ENCODE results near the gene MOV10L1.
"Not testable (repeated sequence)": the region's sequence is repeated elsewhere in the genome, so short reads cannot be mapped to it uniquely, and the experiment has no call there.

MOV10L1 gene

DNA sequence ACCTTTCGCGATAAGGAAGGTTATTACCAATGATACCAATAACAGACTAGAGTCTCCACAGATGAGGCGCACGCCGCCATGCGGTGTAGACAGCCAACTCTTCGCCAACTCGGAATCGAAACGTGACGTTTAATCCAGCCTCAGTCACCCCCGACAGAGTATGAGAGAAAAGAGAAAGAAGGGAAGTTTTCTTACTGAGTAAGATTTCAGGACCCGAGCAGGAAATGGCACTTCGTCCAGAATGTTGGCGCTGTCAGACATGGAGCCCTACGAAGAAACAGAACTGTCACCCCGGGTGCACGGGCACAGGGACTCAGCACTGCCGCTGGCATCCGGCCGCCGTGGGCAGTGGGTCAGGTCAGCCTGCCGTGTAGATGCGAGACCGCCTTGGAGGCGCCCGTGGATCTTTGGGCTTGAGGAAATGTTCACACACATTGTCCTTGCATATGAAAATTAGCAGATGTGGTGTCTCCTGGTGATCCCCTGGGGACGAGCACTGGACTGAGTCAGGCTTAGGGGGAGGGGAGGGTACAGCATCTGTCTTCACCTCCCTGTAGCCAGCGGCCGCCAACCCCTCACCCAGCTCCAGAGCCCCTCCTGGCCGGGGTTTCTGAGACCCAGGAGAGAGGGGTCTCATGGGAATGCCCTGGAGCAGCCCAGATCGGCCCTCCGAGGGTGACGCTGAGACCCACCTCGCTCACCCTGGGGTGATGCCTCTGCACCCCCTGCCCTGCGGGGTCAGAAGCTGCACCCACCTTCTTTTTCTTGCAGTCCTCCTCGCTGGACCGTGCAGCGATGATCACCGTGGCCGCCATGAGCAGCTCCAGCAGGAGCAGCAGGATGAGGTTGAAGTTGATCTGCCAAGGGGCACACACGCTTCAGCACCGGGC is 12.9 kb upstream of the MOV10L1 start:
- DNase-seq (ENCODE audit: low read depth in 1 of 2, low spot score in 1 of 2), result no peak

GRCh38 chr22:50078246-50078645 is 11.6 kb upstream of the MOV10L1 start:
- no peak for DNase-seq (ENCODE audit: low read depth in 1 of 2, low spot score in 1 of 2)

DNA sequence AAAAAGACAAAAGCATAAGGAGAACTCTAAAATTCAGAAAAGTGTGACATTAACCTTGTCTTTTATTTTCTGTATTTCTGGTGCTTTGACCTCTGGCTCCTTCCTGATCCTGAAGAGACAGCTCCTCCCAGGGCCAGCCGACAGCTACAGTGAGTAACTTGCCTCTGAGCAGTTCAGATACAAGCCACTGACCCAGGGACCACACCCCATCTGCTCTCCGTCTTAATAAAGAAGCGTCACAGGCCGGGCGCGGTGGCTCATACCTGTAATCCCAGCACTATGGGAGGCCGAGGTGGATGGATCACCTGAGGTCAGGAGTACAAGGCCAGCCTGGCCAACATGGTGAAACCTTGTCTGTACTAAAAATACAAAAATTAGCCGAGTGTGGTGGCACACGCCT is 11.0 kb upstream of the MOV10L1 start:
- no peak for DNase-seq (ENCODE audit: low read depth in 1 of 2, low spot score in 1 of 2)

DNA sequence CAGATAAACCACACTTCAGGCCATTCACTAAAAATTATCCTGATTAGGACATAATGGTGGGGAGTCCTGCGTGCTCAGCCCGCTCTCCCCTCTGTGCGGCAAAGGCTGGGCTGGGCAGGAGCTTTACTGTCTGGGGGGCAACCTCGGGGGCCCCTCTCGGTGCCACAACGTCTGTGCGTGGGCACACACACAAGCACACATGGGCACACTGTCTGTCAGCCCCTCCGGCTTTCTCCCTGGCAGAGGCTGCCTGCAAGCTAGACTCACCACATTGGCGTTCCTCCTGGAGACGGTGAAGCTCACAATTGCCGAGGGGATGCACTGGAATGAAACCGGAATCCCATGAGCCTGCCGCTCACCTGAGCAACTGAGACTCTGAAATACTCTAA is 9.7 kb upstream of the MOV10L1 start:
- no peak for DNase-seq (ENCODE audit: low read depth in 1 of 2, low spot score in 1 of 2)

DNA sequence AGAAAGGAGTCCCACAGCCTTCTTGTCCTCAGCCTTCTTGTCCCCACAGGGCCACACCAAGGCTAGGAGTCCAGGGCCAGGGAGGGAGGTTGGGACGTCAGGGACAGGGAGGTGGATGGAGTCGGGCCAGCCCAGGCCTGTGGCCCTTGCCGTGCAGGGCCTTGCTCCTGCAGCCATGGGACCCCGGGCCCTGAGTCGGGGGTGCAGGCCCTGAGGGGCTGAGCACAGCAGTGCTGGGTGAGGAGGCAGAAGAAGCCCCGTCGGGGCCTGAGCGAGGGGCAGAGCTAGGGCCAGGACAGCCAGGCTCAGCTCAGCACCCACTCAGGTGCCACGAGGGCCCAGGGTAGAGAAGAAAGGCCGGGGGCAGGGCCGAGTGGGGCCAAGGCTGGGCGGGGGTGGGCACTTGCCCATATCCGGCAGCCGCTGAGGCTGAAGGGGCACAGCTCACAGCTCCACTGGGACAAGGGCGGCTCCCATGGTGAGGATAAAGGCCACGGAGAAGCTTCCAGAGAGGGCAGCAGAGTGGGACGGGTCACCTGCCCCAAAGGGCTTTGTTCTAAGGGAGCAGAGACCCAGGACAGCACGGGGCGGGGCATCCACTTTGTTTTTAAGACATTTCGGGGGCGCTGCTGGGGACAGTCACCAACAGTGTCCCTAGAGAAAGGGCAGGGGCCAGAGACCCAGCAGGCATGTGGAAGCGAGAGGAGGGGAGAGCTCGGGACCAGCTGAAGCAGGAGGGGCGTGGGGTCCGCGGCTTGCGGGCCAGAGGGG is 8.2 kb upstream of the MOV10L1 start:
- no peak for DNase-seq (ENCODE audit: low read depth in 1 of 2, low spot score in 1 of 2)

DNA sequence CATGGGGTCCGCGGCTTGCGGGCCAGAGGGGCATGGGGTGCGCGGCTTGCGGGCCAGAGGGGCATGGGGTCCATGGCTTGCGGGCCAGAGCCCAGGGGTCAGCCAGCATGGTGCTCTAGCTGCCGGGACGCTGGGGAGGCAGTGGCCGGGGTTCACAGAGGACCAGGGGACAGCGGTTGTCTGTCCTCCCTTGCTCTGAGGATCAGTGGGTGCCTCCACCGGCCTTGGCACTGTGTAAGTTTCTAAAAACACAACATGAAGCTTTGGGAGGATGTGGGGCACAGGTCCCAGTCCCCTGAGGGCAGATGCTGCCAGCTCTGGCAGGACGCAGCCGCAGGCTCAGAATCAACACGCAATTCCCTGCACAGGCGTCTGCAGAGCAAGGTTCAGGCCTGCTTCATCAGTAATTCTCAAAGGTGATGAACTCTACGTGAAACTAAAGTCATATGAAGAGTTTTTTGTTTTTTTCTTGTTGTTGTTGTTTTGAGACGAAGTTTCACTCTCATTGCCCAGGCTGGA is 7.5 kb upstream of the MOV10L1 start:
- DNase-seq (ENCODE audit: low read depth in 1 of 2, low spot score in 1 of 2), result no peak

DNA sequence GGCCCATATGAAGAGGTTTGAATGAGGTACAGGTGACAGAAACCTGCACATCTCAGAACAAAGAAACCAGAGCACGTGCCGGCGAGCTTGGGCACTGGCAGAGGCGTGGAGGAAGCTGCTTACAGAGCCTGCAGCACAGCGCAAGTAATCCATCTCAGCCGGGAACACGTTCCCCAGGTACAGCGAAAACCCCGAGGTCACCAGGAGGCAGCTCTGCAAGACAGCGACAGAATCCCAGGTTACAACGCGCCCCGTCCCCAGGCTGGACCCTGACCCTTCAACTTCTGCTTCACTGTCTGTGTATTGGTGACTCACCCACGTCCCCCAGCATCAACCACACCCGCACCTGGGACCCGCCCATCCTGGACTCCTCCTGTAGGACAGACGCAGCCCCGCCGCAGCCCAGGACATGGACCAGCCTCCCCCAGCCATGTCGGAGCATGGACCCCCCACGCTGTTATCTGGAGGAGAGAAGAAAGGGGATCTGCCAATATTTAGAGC is 6.8 kb upstream of the MOV10L1 start:
- DNase-seq (ENCODE audit: low read depth in 1 of 2, low spot score in 1 of 2), result no peak

- DNase-seq (ENCODE audit: low read depth in 1 of 2, low spot score in 1 of 2), result no peak
These were observed 6.2 kb upstream of the MOV10L1 start for GRCh38 chr22:50083462-50084079.

DNA sequence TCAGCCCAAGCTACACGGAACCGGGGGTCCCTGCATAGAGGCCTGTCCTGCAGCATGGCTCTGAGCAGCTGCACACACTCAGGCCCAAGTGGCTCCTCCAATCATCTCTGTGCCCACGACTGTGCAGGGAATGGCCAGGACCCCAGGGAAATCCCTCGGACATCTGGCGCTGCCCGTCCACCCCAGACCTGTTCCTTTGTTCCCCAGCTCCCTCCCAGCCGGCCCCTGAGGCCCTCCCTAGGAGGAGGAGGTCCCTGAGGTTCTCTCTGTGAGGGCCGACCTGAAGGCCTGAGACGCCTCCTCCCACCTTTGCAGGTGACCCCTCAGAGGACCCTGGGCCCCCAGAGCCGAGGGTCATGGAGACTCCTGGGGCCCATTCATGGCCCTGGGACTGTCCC is 5.7 kb upstream of the MOV10L1 start:
- DNase-seq (ENCODE audit: low read depth in 1 of 2, low spot score in 1 of 2), result no peak

- no peak for DNase-seq (ENCODE audit: low read depth in 1 of 2, low spot score in 1 of 2)
These were observed 5.2 kb upstream of the MOV10L1 start for GRCh38 chr22:50084614-50085021.

- no peak for DNase-seq (ENCODE audit: low read depth in 1 of 2, low spot score in 1 of 2)
These were observed 4.4 kb upstream of the MOV10L1 start, which contains the start of gene MLC1 for GRCh38 chr22:50085211-50085972. MLC1 (minus strand) TSS chr22:50085426; CDS start chr22:50084902, 524 bp downstream.

- no peak for DNase-seq (ENCODE audit: low read depth in 1 of 2, low spot score in 1 of 2)
These were observed 3.3 kb upstream of the MOV10L1 start for GRCh38 chr22:50086526-50086925.

GRCh38 chr22:50086975-50087374 is 2.8 kb upstream of the MOV10L1 start:
- DNase-seq (ENCODE audit: low read depth in 1 of 2, low spot score in 1 of 2), result not testable (repeated sequence)

DNA sequence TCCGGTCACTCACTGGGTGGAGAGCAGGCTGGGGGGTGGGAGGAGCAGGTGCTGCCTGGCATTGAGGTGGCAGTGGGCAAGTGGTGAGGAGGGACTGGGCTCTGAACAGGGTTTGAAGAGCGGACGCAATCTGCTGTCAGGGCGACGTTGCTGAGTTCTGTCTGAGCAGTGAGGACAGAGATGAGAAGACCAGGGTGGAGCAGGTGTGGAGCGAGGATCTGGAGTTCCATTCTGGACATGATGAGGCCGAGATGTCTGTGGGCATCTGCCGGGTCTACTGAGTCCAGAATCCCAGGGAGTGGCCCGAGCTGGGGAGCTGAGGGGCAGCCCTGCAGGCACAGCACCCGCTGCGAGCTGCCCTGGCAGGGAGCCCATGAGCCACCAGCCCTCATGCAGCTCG is 2.2 kb upstream of the MOV10L1 start:
- DNase-seq (ENCODE audit: low read depth in 1 of 2, low spot score in 1 of 2), result no peak

GRCh38 chr22:50088096-50088495 is 1.7 kb upstream of the MOV10L1 start:
- DNase-seq (ENCODE audit: low read depth in 1 of 2, low spot score in 1 of 2), result no peak

DNA sequence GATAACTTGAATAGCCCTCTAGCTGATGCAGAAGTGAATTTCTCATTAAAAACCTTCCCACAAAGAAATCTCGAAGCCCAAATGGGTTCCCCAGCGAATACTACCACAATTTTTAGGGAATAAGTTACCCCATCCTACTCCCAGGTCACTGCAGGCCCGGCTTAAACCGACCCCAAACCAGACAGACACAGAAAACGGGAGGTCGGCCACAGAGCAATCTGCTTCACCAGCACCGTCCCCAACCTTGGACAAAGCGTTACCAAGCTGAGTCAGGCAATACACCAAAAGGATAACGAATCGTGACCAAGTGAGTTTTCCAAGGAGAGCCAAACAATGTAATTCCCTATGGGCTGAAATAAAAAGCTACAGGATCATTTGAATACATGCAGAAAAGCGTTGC is 575 bp upstream of the MOV10L1 start:
- DNase-seq (ENCODE audit: low read depth in 1 of 2, low spot score in 1 of 2), result no peak

DNA sequence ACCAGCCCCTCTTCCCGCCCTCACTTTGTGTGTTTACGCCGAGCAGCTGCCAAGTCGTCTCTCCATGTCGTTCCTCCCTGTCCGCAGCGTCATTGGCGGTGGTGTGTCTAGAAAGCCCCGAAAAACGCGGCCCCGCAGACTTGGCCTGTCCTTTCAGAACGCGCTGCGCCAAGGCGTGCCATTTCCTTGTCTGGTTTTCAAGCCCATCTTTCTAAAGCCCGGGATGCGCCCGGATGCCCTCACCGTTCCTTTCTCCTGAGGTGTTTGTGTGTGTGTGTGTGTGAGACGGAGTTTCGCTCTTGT is 557 bp downstream of the MOV10L1 start:
- no peak for DNase-seq (ENCODE audit: low read depth in 1 of 2, low spot score in 1 of 2)

DNA sequence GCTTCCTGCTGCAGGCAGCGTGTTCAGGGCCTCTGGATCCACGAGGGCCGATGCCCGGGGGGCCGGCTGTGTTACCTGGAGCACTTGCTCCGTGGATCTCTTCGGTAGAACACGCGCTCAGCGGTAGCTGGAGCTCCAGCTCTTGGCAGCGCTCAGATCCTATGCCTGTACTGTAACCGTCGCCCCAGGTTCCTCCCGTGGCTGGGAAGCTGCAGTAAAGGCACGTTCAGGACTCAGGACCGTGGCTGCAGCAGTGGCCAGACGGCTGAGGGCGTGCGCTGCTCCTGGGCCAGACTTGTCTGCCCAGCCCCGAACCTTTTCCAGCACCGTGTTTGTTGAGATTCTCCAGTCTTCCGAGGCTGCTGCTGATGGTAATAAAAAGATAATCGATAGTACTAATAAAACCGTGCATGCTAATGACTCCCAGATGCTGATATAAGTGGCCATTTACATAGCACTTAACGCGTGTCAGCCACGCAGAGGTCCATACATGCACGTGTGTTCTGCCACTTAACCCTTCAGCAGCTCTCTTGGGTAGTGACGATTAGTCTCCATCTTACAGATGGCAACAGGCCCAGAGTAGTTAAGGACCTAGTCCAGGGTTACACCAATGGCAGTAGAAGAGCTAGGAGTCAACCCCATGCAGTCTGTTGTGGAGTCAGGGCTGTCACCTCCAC is 1.4 kb downstream of the MOV10L1 start:
- no peak for DNase-seq (ENCODE audit: low read depth in 1 of 2, low spot score in 1 of 2)

- DNase-seq (ENCODE audit: low read depth in 1 of 2, low spot score in 1 of 2), result no peak
These were observed 2.5 kb downstream of the MOV10L1 start for GRCh38 chr22:50092342-50092741.

- no peak for DNase-seq (ENCODE audit: low read depth in 1 of 2, low spot score in 1 of 2)
These were observed 8.2 kb downstream of the MOV10L1 start for GRCh38 chr22:50098052-50098451.

Measured in activated CD4-positive, alpha-beta T cell treated with anti-CD3 and anti-CD28 coated beads, Interleukin-2, amount 50 U/mL, for 24 hours (primary cell).